HepG2 (cell line): ENCODE results near the gene SLC22A12. TPM values are rescaled to one million over a fixed set of nuclear protein-coding genes. Genes with fewer than 3 reads are reported as not detected.

ENCODE experiments used
- CHD2 ChIP-seq: IDR thresholded peaks from 2 replicates; pipeline ENCODE4 v1.6.1; 2011; ENCODE audit warnings: low read depth, low read length, improper control_type of control experiment
- HDAC1 ChIP-seq: sonication (generic); formaldehyde crosslinking; IDR thresholded peaks from 2 replicates; pipeline ENCODE4 v1.5.1; 2020; ENCODE audit warnings: mild to moderate bottlenecking, missing genetic modification reagents
- HNRNPL ChIP-seq: fragments of 200-400 bp; formaldehyde crosslinking; IDR thresholded peaks from 2 replicates; pipeline ENCODE4 v1.6.1; 2017; ENCODE audit warnings: mild to moderate bottlenecking, low read depth, low read length
- NCOA2 ChIP-seq: sonication (generic); formaldehyde crosslinking; IDR thresholded peaks from 2 replicates; pipeline ENCODE4 v1.8.0; 2022; ENCODE audit warnings: inconsistent platforms
- PAX8 ChIP-seq: sonication (generic); formaldehyde crosslinking; IDR thresholded peaks from 2 replicates; pipeline ENCODE4 v1.8.0; 2022; ENCODE audit warnings: mild to moderate bottlenecking, missing genetic modification reagents, borderline replicate concordance
- RFXANK ChIP-seq: IDR thresholded peaks from 2 replicates; pipeline ENCODE4 v1.6.1; 2016
- SAP130 ChIP-seq: IDR thresholded peaks from 2 replicates; pipeline ENCODE4 v1.6.1; 2016; ENCODE audit warnings: low read depth
- TRIM22 ChIP-seq: fragments of 450-650 bp; IDR thresholded peaks from 2 replicates; pipeline ENCODE4 v1.6.1; 2017
- ZFP82 ChIP-seq: sonication (generic); formaldehyde crosslinking; IDR thresholded peaks from 2 replicates; pipeline ENCODE4 v1.5.1; 2020; ENCODE audit warnings: mild to moderate bottlenecking, missing genetic modification reagents, borderline replicate concordance
- ZNF546 ChIP-seq: sonication (generic); formaldehyde crosslinking; conservative IDR thresholded peaks from 2 replicates; pipeline ENCODE4 v1.8.1; 2023; ENCODE audit warnings: mild to moderate bottlenecking, missing genetic modification reagents
- ZNF713 ChIP-seq: sonication (generic); formaldehyde crosslinking; IDR thresholded peaks from 2 replicates; pipeline ENCODE4 v1.4.0; 2020; ENCODE audit warnings: mild to moderate bottlenecking, missing genetic modification reagents
- ZNF772 ChIP-seq: sonication (generic); formaldehyde crosslinking; IDR thresholded peaks from 2 replicates; pipeline ENCODE4 v1.5.0; 2020; ENCODE audit warnings: mild to moderate bottlenecking, missing genetic modification reagents
- ZNF800 ChIP-seq: sonication (generic); formaldehyde crosslinking; IDR thresholded peaks from 2 replicates; pipeline ENCODE4 v1.4.0; 2020; ENCODE audit warnings: missing genetic modification reagents
- ZSCAN31 ChIP-seq: sonication (generic); formaldehyde crosslinking; IDR thresholded peaks from 2 replicates; pipeline ENCODE4 v1.5.0; 2020; ENCODE audit warnings: low read depth, mild to moderate bottlenecking, missing genetic modification reagents
- polyA plus RNA-seq, 8 experiments: library from polyadenylated mRNA; depleted of rRNA in 3 of 8; stranded (reverse) in 7 of 8; unstranded in 1 of 8; fragments of >200 nt; fragmentation: Illumina TruSeq in 4 of 8; extraction: Trizol in 4 of 8; gene quantifications; 2 replicates each; pipeline versions ENCODE4 v1.2.1 to v1.2.3, GENCODE V29; 2011 to 2016; ENCODE audit warnings: low read depth in 4 of 8, missing spikeins in 1 of 8, mixed read lengths in 1 of 8; ENCODE audit not compliant: insufficient read depth in 1 of 8
- total RNA-seq, 5 experiments: library from RNA; depleted of rRNA; stranded (reverse); fragments of >200 nt; fragmentation: Illumina TruSeq; extraction: Trizol; gene quantifications; 2 replicates each; pipeline ENCODE4 v1.2.3, GENCODE V29; 2016; ENCODE audit warnings: low read depth in 1 of 5
- TF ChIP-seq, protein P1 (sequence below): sonication (generic); formaldehyde crosslinking; IDR thresholded peaks from 2 replicates; pipeline ENCODE4 v1.4.0; 2020; ENCODE audit warnings: missing genetic modification reagents, mild to moderate bottlenecking, borderline replicate concordance
- TF ChIP-seq, protein P2 (sequence below): IDR thresholded peaks from 2 replicates; pipeline ENCODE4 v1.6.1; 2016; ENCODE audit warnings: missing biosample characterization, missing genetic modification reagents, low read depth
- TF ChIP-seq, protein P3 (sequence below): sonication (generic); formaldehyde crosslinking; conservative IDR thresholded peaks from 2 replicates; pipeline ENCODE4 v1.8.1; 2023; ENCODE audit warnings: missing genetic modification reagents
- TF ChIP-seq, protein P4 (sequence below): sonication (generic); formaldehyde crosslinking; IDR thresholded peaks from 2 replicates; pipeline ENCODE4 v1.9.0; 2022; ENCODE audit warnings: low read depth, missing genetic modification reagents

Gene SLC22A12
- total and polyA plus RNA-seq, 2 of the 13 experiments (the other 11 are each of a cell fraction or from before 2014, with no cell fraction given): not detected

DNA sequence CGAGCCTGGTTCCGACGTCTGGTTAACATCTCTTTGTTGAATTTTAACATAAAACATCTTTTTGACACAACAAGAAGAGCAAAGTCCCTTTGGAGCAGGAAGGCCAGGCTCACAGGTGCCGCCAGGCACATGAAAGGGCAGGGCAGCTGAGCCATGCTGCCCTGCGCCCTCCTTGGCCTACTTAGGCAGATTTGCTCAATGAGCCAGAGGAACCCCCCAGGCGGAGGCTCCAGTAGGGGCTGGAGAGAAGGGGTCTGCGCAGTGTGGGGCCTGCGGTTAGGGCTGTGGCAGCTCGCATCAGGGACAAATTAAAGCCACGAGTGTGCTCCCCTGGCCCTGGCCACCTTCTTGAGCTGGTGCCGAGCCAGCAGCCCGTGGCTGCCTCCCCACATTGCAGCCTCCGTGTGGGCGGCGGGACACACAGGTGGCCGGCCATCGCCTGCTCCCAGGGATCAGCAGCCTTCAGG is 9.9 kb upstream of the SLC22A12 start (continued):
- TF ChIP-seq, protein P1, sequence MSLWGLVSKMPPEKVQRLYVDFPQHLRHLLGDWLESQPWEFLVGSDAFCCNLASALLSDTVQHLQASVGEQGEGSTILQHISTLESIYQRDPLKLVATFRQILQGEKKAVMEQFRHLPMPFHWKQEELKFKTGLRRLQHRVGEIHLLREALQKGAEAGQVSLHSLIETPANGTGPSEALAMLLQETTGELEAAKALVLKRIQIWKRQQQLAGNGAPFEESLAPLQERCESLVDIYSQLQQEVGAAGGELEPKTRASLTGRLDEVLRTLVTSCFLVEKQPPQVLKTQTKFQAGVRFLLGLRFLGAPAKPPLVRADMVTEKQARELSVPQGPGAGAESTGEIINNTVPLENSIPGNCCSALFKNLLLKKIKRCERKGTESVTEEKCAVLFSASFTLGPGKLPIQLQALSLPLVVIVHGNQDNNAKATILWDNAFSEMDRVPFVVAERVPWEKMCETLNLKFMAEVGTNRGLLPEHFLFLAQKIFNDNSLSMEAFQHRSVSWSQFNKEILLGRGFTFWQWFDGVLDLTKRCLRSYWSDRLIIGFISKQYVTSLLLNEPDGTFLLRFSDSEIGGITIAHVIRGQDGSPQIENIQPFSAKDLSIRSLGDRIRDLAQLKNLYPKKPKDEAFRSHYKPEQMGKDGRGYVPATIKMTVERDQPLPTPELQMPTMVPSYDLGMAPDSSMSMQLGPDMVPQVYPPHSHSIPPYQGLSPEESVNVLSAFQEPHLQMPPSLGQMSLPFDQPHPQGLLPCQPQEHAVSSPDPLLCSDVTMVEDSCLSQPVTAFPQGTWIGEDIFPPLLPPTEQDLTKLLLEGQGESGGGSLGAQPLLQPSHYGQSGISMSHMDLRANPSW: no peak
- no peak for TF ChIP-seq PAX8 (CRISPR knock-in tag)
- TF ChIP-seq, protein P2, sequence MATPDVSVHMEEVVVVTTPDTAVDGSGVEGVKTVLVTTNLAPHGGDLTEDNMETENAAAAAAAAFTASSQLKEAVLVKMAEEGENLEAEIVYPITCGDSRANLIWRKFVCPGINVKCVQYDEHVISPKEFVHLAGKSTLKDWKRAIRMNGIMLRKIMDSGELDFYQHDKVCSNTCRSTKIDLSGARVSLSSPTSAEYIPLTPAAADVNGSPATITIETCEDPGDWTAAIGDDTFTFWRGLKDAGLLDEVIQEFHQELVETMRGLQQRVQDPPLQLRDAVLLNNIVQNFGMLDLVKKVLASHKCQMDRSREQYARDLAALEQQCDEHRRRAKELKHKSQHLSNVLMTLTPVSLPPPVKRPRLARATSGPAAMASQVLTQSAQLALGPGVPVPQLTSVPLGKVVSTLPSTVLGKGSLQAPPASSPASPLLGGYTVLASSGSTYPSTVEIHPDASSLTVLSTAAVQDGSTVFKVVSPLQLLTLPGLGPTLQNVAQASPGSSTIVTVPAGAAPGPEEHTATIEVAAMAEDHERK (CRISPR knock-in tag): no peak
- TF ChIP-seq ZSCAN31: no peak
- TF ChIP-seq SAP130 (CRISPR knock-in tag): peak; percentile 43; the same call in 1 of the 2 replicates
- no peak for TF ChIP-seq ZNF546 (CRISPR knock-in tag)
- no peak for TF ChIP-seq ZNF713
- no peak for TF ChIP-seq CHD2
- 0 out of 2 replicates have a peak, but pooled peaks have one; percentile 47 for TF ChIP-seq HNRNPL
- TF ChIP-seq, protein P3, sequence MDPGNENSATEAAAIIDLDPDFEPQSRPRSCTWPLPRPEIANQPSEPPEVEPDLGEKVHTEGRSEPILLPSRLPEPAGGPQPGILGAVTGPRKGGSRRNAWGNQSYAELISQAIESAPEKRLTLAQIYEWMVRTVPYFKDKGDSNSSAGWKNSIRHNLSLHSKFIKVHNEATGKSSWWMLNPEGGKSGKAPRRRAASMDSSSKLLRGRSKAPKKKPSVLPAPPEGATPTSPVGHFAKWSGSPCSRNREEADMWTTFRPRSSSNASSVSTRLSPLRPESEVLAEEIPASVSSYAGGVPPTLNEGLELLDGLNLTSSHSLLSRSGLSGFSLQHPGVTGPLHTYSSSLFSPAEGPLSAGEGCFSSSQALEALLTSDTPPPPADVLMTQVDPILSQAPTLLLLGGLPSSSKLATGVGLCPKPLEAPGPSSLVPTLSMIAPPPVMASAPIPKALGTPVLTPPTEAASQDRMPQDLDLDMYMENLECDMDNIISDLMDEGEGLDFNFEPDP (CRISPR knock-in tag): no peak
- no peak for TF ChIP-seq ZNF772 (CRISPR knock-in tag)
- TF ChIP-seq NCOA2: 0 out of 2 replicates have a peak, but pooled peaks have one; percentile 25
- TF ChIP-seq, protein P4, sequence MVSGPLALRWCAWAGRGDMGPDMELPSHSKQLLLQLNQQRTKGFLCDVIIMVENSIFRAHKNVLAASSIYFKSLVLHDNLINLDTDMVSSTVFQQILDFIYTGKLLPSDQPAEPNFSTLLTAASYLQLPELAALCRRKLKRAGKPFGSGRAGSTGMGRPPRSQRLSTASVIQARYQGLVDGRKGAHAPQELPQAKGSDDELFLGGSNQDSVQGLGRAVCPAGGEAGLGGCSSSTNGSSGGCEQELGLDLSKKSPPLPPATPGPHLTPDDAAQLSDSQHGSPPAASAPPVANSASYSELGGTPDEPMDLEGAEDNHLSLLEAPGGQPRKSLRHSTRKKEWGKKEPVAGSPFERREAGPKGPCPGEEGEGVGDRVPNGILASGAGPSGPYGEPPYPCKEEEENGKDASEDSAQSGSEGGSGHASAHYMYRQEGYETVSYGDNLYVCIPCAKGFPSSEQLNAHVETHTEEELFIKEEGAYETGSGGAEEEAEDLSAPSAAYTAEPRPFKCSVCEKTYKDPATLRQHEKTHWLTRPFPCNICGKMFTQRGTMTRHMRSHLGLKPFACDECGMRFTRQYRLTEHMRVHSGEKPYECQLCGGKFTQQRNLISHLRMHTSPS (CRISPR knock-in tag): no peak
- TF ChIP-seq ZNF800: peak; percentile 41; the same call in 1 of the 2 replicates
- 0 out of 2 replicates have a peak, but pooled peaks have one; percentile 35 for TF ChIP-seq ZFP82 (CRISPR knock-in tag)
- TF ChIP-seq HDAC1 (CRISPR knock-in tag): peak; percentile 42; the same call in 1 of the 2 replicates
- TF ChIP-seq TRIM22: no peak
- no peak for TF ChIP-seq RFXANK (CRISPR knock-in tag)
